SK-N-SH treated with all-trans-retinoic acid at 6 μM for 48 hours (cell line): ENCODE results near the gene EPM2A.

ENCODE experiments used
- ATAC-seq: fragments of 200-7000 bp; cut with Tn5 transposase; 3 replicates; pipeline ENCODE4 v1.9.1; 2020; ENCODE audit warnings: mild to moderate bottlenecking, moderate library complexity
- ARNTL ChIP-seq: fragments of 450-650 bp; formaldehyde crosslinking; IDR thresholded peaks from 2 replicates; pipeline ENCODE4 v1.5.0; 2020; ENCODE audit warnings: low read depth, mild to moderate bottlenecking, moderate library complexity, borderline replicate concordance
- BACH2 ChIP-seq: fragments of 250-450 bp; sonication (Bioruptor Pico); IDR thresholded peaks from 2 replicates; pipeline ENCODE4 v1.9.0; 2021; ENCODE audit warnings: mild to moderate bottlenecking, borderline replicate concordance
- CREB5 ChIP-seq: fragments of 250-450 bp; sonication (Bioruptor Pico); IDR thresholded peaks from 2 replicates; pipeline ENCODE4 v1.5.1; 2020; ENCODE audit warnings: low read depth, mild to moderate bottlenecking, moderate library complexity
- CSDC2 ChIP-seq: fragments of 250-450 bp; sonication (Bioruptor Pico); IDR thresholded peaks from 2 replicates; pipeline ENCODE4 v1.5.0; 2020; ENCODE audit warnings: mild to moderate bottlenecking, moderate library complexity
- ESRRG ChIP-seq: fragments of 250-450 bp; sonication (Bioruptor Pico); IDR thresholded peaks from 2 replicates; pipeline ENCODE4 v1.6.1; 2021; ENCODE audit warnings: mild to moderate bottlenecking
- GLIS3 ChIP-seq: fragments of 250-450 bp; sonication (Bioruptor Pico); IDR thresholded peaks from 2 replicates; pipeline ENCODE4 v1.5.0; 2020; ENCODE audit warnings: mild to moderate bottlenecking, moderate library complexity
- OSR1 ChIP-seq: fragments of 250-450 bp; sonication (Bioruptor Pico); IDR thresholded peaks from 2 replicates; pipeline ENCODE4 v1.8.0; 2022; ENCODE audit warnings: moderate library complexity, mild to moderate bottlenecking, inconsistent platforms
- PPARA ChIP-seq: fragments of 250-450 bp; sonication (Bioruptor Pico); IDR thresholded peaks from 2 replicates; pipeline ENCODE4 v1.5.0; 2020; ENCODE audit warnings: mild to moderate bottlenecking, borderline replicate concordance
- RARB ChIP-seq: fragments of 250-450 bp; sonication (Bioruptor Pico); IDR thresholded peaks from 2 replicates; pipeline ENCODE4 v1.8.0; 2021; ENCODE audit warnings: mild to moderate bottlenecking, moderate library complexity
- SNAI2 ChIP-seq: fragments of 250-450 bp; sonication (Bioruptor Pico); IDR thresholded peaks from 2 replicates; pipeline ENCODE4 v1.5.0; 2020; ENCODE audit warnings: mild to moderate bottlenecking, moderate library complexity
- TCF4 ChIP-seq: fragments of 250-450 bp; sonication (Bioruptor Pico); IDR thresholded peaks from 2 replicates; pipeline ENCODE4 v1.8.0; 2021; ENCODE audit warnings: mild to moderate bottlenecking, moderate library complexity, borderline replicate concordance
- TOX ChIP-seq: fragments of 250-450 bp; sonication (Bioruptor Pico); IDR thresholded peaks from 2 replicates; pipeline ENCODE4 v1.8.0; 2021; ENCODE audit warnings: mild to moderate bottlenecking, moderate library complexity, borderline replicate concordance
- ZC3H10 ChIP-seq: fragments of 250-450 bp; sonication (Bioruptor Pico); IDR thresholded peaks from 2 replicates; pipeline ENCODE4 v1.5.1; 2021; ENCODE audit warnings: mild to moderate bottlenecking, moderate library complexity
- ZFP3 ChIP-seq: fragments of 250-450 bp; sonication (Bioruptor Pico); IDR thresholded peaks from 2 replicates; pipeline ENCODE4 v1.5.0; 2020; ENCODE audit warnings: mild to moderate bottlenecking, moderate library complexity
- ZFP30 ChIP-seq: fragments of 450-650 bp; formaldehyde crosslinking; IDR thresholded peaks from 2 replicates; pipeline ENCODE4 v1.5.0; 2022; ENCODE audit warnings: mild to moderate bottlenecking, moderate library complexity
- ZNF565 ChIP-seq: fragments of 450-650 bp; formaldehyde crosslinking; conservative IDR thresholded peaks from 2 replicates; pipeline ENCODE4 v1.5.0; 2020; ENCODE audit warnings: low read depth, mild to moderate bottlenecking, moderate library complexity
- ZNF70 ChIP-seq: fragments of 450-650 bp; formaldehyde crosslinking; IDR thresholded peaks from 2 replicates; pipeline ENCODE4 v1.5.0; 2020; ENCODE audit warnings: mild to moderate bottlenecking, moderate library complexity
- ZNF8 ChIP-seq: fragments of 450-650 bp; formaldehyde crosslinking; IDR thresholded peaks from 2 replicates; pipeline ENCODE4 v1.5.0; 2020; ENCODE audit warnings: mild to moderate bottlenecking, moderate library complexity
- TF ChIP-seq, protein P1 (sequence below): fragments of 250-450 bp; sonication (Bioruptor Pico); IDR thresholded peaks from 2 replicates; pipeline ENCODE4 v1.5.0; 2020; ENCODE audit warnings: mild to moderate bottlenecking, moderate library complexity
- TF ChIP-seq, protein P2 (sequence below): fragments of 250-450 bp; sonication (Bioruptor Pico); IDR thresholded peaks from 2 replicates; pipeline ENCODE4 v1.8.0; 2021; ENCODE audit warnings: low read depth, mild to moderate bottlenecking, moderate library complexity, borderline replicate concordance
- TF ChIP-seq, protein P3 (sequence below): fragments of 250-450 bp; sonication (Bioruptor Pico); IDR thresholded peaks from 2 replicates; pipeline ENCODE4 v1.5.1; 2021; ENCODE audit warnings: mild to moderate bottlenecking, moderate library complexity

The EPM2A gene

GRCh38 chr6:145608850-145609249 is 126.5 kb downstream of the EPM2A start:
- ATAC-seq = no peak
- TF ChIP-seq, protein P1, sequence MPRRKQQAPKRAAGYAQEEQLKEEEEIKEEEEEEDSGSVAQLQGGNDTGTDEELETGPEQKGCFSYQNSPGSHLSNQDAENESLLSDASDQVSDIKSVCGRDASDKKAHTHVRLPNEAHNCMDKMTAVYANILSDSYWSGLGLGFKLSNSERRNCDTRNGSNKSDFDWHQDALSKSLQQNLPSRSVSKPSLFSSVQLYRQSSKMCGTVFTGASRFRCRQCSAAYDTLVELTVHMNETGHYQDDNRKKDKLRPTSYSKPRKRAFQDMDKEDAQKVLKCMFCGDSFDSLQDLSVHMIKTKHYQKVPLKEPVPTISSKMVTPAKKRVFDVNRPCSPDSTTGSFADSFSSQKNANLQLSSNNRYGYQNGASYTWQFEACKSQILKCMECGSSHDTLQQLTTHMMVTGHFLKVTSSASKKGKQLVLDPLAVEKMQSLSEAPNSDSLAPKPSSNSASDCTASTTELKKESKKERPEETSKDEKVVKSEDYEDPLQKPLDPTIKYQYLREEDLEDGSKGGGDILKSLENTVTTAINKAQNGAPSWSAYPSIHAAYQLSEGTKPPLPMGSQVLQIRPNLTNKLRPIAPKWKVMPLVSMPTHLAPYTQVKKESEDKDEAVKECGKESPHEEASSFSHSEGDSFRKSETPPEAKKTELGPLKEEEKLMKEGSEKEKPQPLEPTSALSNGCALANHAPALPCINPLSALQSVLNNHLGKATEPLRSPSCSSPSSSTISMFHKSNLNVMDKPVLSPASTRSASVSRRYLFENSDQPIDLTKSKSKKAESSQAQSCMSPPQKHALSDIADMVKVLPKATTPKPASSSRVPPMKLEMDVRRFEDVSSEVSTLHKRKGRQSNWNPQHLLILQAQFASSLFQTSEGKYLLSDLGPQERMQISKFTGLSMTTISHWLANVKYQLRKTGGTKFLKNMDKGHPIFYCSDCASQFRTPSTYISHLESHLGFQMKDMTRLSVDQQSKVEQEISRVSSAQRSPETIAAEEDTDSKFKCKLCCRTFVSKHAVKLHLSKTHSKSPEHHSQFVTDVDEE (CRISPR knock-in tag) = no peak
- TF ChIP-seq TOX (no peak), BACH2 (CRISPR knock-in tag) (no peak), PPARA (CRISPR knock-in tag) (no peak), ARNTL (no peak), ZNF8 (CRISPR knock-in tag) (no peak), CSDC2 (CRISPR knock-in tag) (no peak), ZC3H10 (no peak), ESRRG (CRISPR knock-in tag) (no peak), RARB (CRISPR knock-in tag) (no peak)
- TF ChIP-seq, protein P2, sequence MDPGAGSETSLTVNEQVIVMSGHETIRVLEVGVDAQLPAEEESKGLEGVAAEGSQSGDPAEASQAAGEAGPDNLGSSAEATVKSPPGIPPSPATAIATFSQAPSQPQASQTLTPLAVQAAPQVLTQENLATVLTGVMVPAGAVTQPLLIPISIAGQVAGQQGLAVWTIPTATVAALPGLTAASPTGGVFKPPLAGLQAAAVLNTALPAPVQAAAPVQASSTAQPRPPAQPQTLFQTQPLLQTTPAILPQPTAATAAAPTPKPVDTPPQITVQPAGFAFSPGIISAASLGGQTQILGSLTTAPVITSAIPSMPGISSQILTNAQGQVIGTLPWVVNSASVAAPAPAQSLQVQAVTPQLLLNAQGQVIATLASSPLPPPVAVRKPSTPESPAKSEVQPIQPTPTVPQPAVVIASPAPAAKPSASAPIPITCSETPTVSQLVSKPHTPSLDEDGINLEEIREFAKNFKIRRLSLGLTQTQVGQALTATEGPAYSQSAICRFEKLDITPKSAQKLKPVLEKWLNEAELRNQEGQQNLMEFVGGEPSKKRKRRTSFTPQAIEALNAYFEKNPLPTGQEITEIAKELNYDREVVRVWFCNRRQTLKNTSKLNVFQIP = no peak

- TF ChIP-seq CSDC2 (CRISPR knock-in tag) = no peak
- TF ChIP-seq ZNF8 (CRISPR knock-in tag) = no peak
- no peak for TF ChIP-seq SNAI2 (CRISPR knock-in tag)
- TF ChIP-seq TCF4 = no peak
- TF ChIP-seq, protein P2 = no peak
- no peak for TF ChIP-seq CREB5 (CRISPR knock-in tag)
- TF ChIP-seq OSR1 (CRISPR knock-in tag) = no peak
- no peak for TF ChIP-seq ARNTL
- no peak for TF ChIP-seq ZFP30
- no peak for TF ChIP-seq BACH2 (CRISPR knock-in tag)
- TF ChIP-seq TOX = no peak
- TF ChIP-seq PPARA (CRISPR knock-in tag) = no peak
- no peak for TF ChIP-seq ZNF565 (CRISPR knock-in tag)
- TF ChIP-seq, protein P3, sequence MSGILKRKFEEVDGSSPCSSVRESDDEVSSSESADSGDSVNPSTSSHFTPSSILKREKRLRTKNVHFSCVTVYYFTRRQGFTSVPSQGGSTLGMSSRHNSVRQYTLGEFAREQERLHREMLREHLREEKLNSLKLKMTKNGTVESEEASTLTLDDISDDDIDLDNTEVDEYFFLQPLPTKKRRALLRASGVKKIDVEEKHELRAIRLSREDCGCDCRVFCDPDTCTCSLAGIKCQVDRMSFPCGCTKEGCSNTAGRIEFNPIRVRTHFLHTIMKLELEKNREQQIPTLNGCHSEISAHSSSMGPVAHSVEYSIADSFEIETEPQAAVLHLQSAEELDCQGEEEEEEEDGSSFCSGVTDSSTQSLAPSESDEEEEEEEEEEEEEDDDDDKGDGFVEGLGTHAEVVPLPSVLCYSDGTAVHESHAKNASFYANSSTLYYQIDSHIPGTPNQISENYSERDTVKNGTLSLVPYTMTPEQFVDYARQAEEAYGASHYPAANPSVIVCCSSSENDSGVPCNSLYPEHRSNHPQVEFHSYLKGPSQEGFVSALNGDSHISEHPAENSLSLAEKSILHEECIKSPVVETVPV = no peak
- no peak for TF ChIP-seq ZFP3
- ATAC-seq = no peak
Measured at GRCh38 chr6:145603991-145604390, 131.3 kb downstream of the EPM2A start.

DNA sequence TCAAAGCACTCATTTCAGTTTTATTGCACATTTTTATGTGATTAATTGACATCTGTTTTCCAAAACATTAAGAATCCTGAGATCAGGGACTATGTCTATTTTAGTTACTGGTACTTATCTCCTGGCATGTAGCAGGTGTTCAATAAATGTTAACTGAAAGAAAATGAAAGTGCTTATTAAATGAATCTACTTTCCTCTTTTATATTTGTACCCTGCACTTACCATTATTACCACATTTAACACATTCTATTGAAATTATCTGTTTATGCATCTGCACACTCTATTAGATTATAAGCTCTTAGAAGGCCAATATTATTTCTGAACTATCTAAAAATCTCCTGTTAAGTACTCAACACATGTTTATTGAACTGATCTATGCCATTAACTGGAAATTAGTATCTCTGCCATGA is 131.9 kb downstream of the EPM2A start:
- no peak for ATAC-seq
- TF ChIP-seq ESRRG (CRISPR knock-in tag) (peak; percentile 68; the same call in 1 of the 2 replicates), ZNF565 (CRISPR knock-in tag) (peak; percentile 67; the same call in 1 of the 2 replicates), TCF4 (peak; percentile 98), BACH2 (CRISPR knock-in tag) (0 out of 2 replicates have a peak, but pooled peaks have one; percentile 12), ZFP30 (no peak), RARB (CRISPR knock-in tag) (no peak), CREB5 (CRISPR knock-in tag) (0 out of 2 replicates have a peak, but pooled peaks have one; percentile 27), ARNTL (peak; percentile 75; the same call in 1 of the 2 replicates), ZFP3 (no peak), CSDC2 (CRISPR knock-in tag) (no peak), ZC3H10 (no peak), ZNF70 (CRISPR knock-in tag) (peak; percentile 62; the same call in 1 of the 2 replicates), GLIS3 (CRISPR knock-in tag) (peak; percentile 68; the same call in 1 of the 2 replicates), TOX (no peak)
- TF ChIP-seq, protein P3 = peak; percentile 94
- TF ChIP-seq, protein P2 = no peak
